Ovary (tissue), 3 donors: Measurements from ENCODE around the gene FAM3B.

Experiments
- EP300 ChIP-seq: sonication (generic); formaldehyde crosslinking; IDR thresholded peaks from one replicate; pipeline ENCODE4 v1.6.1; 2017; ENCODE audit warnings: antibody characterized with exemption
- TF ChIP-seq, protein P1 (sequence below), 3 donors: fragments of 450-650 bp in 2 of 3; fragments of 200-600 bp in 1 of 3; IDR thresholded peaks; one replicate each; pipeline versions ENCODE4 v1.5.1 to v1.8.0; 2016 to 2022; ENCODE audit warnings: antibody characterized with exemption in 3 of 3, mild to moderate bottlenecking in 1 of 3
- donor health status: DM: no; HTN: no; CAD: no.

DNA sequence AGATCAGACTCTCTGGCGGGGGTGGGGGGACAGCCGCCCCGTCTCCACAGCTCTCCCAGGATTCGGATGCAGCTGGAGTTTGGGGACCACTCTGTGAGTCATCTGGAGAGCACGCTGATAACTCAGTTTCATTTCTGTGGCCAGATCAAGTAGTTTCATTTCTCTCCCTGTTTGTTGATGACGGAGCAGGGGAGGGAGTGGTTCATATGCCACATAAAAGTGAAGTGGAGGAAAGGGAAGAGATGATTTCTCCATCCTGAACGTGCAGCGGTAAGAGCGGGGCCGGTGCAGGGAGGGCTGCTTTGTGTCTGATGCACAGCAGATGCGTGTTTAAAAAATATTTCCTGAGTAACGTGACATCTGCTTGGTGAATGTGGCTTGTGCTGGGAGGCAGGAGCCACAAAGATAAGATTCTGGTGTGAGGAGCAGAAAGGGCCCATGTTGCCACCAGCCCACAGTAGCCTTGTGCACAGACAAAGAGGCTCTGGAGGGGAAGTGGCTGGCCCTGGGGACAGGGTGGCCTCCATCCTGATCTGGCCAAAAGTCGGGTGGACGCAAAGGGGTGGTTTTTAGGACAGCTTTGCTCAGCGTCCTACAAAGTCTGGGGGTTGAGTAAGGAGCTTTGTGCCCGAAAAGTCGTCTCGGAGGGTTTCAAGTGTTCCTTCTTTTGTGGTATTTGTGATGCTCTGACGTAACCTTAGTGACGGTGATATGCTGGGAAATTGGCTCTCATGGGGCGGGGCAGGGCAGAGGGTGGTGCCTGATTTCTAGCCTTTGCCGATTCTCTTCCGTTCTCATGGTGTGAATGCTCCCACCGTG, 45.4 kb downstream of the FAM3B start, which contains the start of gene MX2:
- TF ChIP-seq, protein P1, sequence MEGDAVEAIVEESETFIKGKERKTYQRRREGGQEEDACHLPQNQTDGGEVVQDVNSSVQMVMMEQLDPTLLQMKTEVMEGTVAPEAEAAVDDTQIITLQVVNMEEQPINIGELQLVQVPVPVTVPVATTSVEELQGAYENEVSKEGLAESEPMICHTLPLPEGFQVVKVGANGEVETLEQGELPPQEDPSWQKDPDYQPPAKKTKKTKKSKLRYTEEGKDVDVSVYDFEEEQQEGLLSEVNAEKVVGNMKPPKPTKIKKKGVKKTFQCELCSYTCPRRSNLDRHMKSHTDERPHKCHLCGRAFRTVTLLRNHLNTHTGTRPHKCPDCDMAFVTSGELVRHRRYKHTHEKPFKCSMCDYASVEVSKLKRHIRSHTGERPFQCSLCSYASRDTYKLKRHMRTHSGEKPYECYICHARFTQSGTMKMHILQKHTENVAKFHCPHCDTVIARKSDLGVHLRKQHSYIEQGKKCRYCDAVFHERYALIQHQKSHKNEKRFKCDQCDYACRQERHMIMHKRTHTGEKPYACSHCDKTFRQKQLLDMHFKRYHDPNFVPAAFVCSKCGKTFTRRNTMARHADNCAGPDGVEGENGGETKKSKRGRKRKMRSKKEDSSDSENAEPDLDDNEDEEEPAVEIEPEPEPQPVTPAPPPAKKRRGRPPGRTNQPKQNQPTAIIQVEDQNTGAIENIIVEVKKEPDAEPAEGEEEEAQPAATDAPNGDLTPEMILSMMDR (IDR thresholded peaks at IDR 0.05), result no peak
- no peak for TF ChIP-seq EP300
